Melanocyte of skin (primary cell): ENCODE results near the gene BBS7. TPM values are rescaled to one million over a fixed set of nuclear protein-coding genes. Genes with fewer than 3 reads are reported as not detected.

Source experiments
- total RNA-seq, 2 donors: library from RNA; depleted of rRNA; stranded (reverse); fragments of >200 nt; gene quantifications; 2 replicates each; pipeline ENCODE4 v1.2.3, GENCODE V29; 2012

BBS7 gene
- total RNA-seq, result 10 to 100 TPM; 17.6 to 19.6 TPM

GRCh38 chr4:121869841-121870822 lies at the start of gene BBS7:
Gene BBS7 (minus strand): TSS chr4:121870474. CDS start chr4:121870313, 161 bp downstream.

GRCh38 chr4:121823505-121824170 lies 46.6 kb downstream of the BBS7 start, which contains the start of gene CCNA2:
Gene CCNA2 (minus strand): TSS chr4:121823883. CDS start chr4:121823628, 255 bp downstream.

GRCh38 chr4:121800961-121801714 lies 69.1 kb downstream of the BBS7 start, which contains the start of gene EXOSC9:
Gene EXOSC9 (plus strand): TSS chr4:121801323. CDS start chr4:121801425, 102 bp downstream.

Other genes with a start within 250 kb of the BBS7 start
- gene ANXA5, start 173.5 kb downstream of the BBS7 start, total RNA-seq, result 100 to 1,000 TPM; 675 to 990 TPM
- under 1 TPM in 1 of 2 donors, not detected in 1; under 0.01 TPM for gene SMIM43, start 105.3 kb downstream of the BBS7 start, total RNA-seq
- gene EXOSC9, start 69.2 kb downstream of the BBS7 start, total RNA-seq, result 10 to 100 TPM; 33.4 to 67.6 TPM
- gene CCNA2, start 46.6 kb downstream of the BBS7 start, total RNA-seq, result 10 to 100 TPM; 32.7 to 84.9 TPM
- not detected for gene TRPC3, start 81.6 kb upstream of the BBS7 start, total RNA-seq